Suprapubic skin (tissue), 3 donors: ENCODE measurements around the gene ARL4C.

ENCODE experiments used
- CTCF ChIP-seq, 2 donors: fragments of 200-600 bp in 1 of 2; fragments of 450-650 bp in 1 of 2; sonication (generic) in 1 of 2; IDR thresholded peaks; one replicate each; pipeline ENCODE4 v1.5.1; 2016 to 2019; ENCODE audit warnings: antibody characterized with exemption in 2 of 2, mild to moderate bottlenecking in 1 of 2, moderate library complexity in 1 of 2
- POLR2A ChIP-seq, 2 donors: fragments of 450-650 bp; IDR thresholded peaks; one replicate each; pipeline ENCODE4 v1.6.1; 2017; ENCODE audit warnings: antibody characterized with exemption in 2 of 2, mild to moderate bottlenecking in 2 of 2, moderate library complexity in 2 of 2

GRCh38 chr2:234444242-234444730 is 52.6 kb downstream of the ARL4C start:
- TF ChIP-seq CTCF (IDR thresholded peaks at IDR 0.05): no peak
- no peak for TF ChIP-seq POLR2A (IDR thresholded peaks at IDR 0.05)
